ENCODE measurements around the gene SCAMP1.

DNA sequence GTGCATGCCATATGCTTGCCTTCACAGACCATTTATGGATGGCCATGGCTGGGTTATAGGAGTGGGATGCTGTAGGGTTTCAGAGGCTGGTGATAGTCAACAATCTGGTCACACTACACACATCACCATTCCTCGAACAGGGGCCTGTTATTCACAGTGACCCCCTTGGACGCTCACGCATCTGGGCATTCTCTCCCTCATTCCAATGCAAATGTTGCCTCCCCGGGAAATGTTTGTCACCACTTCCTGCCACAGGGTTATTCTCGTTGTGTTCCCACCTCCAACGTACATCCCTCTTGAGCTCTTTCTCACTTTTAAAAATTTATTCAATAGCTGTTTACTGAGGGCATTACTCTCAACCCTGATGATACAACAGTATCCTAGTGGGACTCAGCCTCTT is 135.4 kb downstream of the SCAMP1 start:
- TF ChIP-seq CTCF (IDR thresholded peaks at IDR 0.05 in 8 of 11, conservative IDR thresholded peaks at IDR 0.05 in 3 of 11): no peak
- no peak for TF ChIP-seq POLR2AphosphoS5 (IDR thresholded peaks at IDR 0.05)

All from spleen (tissue), 7 donors.